ENCODE results near the gene CEP89.

Gene CEP89

DNA sequence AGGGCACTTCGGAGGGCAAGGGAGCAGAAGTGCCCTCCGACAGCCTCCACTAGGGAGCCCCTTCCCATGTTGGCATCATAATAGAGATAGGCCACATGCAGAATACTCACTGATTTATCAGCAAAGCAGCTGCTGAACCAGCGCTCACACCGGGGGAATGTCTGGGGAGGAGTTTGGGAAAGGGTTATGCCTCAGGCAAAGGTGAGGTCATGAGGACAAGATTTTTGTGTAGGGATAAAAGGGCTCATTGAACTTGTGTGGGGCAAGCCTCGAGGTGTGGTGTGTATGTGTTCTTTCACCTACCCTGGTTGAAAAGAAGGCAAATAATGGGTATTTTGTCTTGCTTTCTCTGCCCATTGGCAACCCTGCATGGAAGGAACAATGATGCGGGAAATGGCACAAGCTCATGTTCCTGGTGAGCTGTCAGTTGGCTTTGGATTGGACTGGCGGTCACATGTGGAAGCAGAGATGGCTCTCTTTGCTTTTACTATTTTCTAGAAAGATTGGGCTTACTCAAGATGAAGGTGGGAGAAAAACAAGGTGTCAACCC lies 63.0 kb downstream of the CEP89 start:
- Histone ChIP-seq H3K9me3 (ENCODE audit: control insufficient read depth in 2 of 2, low read length in 2 of 2) (no peaks in the 10 kb centered on the region), H3K4me3 (ENCODE audit: low read length in 2 of 2) (no peak overlapping the region), H3K9ac (ENCODE audit: low read depth in 1 of 2, low read length in 2 of 2) (no peak overlapping the region), H3K27ac (ENCODE audit: low read depth in 2 of 2, low read length in 2 of 2) (no peak overlapping the region), H3K27me3 (ENCODE audit: control insufficient read depth in 2 of 2, insufficient read depth in 2 of 2, low read length in 2 of 2) (no peaks in the 10 kb centered on the region), H3K4me1 (ENCODE audit: control insufficient read depth in 2 of 2, insufficient read depth in 2 of 2, low read length in 2 of 2) (no peaks in the 10 kb centered on the region), H3K36me3 (ENCODE audit: control insufficient read depth in 2 of 2, insufficient read depth in 2 of 2, low read length in 2 of 2) (peaks cover 0 to 12% of the 10 kb centered on the region in 2 donors)

DNA sequence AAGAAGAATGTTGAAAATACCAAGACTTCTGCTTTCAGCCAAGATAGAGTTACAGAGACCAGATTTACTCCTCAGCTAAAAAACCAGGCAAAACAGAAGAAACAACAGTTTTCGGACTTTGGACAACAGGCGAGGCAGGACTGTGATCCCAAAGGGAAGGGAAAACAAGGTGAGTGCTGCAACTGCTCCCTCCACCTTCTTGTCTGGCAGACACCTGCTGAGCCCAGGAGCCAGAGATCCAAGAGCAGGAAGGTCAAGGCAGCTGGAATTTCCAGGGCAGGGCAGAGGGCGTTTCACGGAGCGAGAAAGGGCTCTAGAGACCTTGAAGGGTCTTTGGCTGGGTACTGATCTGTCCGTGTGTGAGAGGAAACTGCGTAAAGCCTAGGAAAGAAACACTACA lies 69.3 kb downstream of the CEP89 start:
- H3K9ac ChIP-seq (ENCODE audit: low read depth in 1 of 2, low read length in 2 of 2): peak overlapping the region in 1 of 2 donors; percentile 53
- H3K36me3 ChIP-seq (ENCODE audit: control insufficient read depth in 2 of 2, insufficient read depth in 2 of 2, low read length in 2 of 2): peaks cover 0 to 5% of the 10 kb centered on the region in 2 donors
- H3K27ac ChIP-seq (ENCODE audit: low read depth in 2 of 2, low read length in 2 of 2): peak overlapping the region; percentile 45 to 53
- H3K4me1 ChIP-seq (ENCODE audit: control insufficient read depth in 2 of 2, insufficient read depth in 2 of 2, low read length in 2 of 2): peaks cover 6 to 7% of the 10 kb centered on the region in 2 donors
- no peaks in the 10 kb centered on the region for H3K27me3 ChIP-seq (ENCODE audit: control insufficient read depth in 2 of 2, insufficient read depth in 2 of 2, low read length in 2 of 2)
- H3K4me3 ChIP-seq (ENCODE audit: low read length in 2 of 2): peak overlapping the region; percentile 29 to 35
- no peaks in the 10 kb centered on the region for H3K9me3 ChIP-seq (ENCODE audit: control insufficient read depth in 2 of 2, low read length in 2 of 2)

DNA sequence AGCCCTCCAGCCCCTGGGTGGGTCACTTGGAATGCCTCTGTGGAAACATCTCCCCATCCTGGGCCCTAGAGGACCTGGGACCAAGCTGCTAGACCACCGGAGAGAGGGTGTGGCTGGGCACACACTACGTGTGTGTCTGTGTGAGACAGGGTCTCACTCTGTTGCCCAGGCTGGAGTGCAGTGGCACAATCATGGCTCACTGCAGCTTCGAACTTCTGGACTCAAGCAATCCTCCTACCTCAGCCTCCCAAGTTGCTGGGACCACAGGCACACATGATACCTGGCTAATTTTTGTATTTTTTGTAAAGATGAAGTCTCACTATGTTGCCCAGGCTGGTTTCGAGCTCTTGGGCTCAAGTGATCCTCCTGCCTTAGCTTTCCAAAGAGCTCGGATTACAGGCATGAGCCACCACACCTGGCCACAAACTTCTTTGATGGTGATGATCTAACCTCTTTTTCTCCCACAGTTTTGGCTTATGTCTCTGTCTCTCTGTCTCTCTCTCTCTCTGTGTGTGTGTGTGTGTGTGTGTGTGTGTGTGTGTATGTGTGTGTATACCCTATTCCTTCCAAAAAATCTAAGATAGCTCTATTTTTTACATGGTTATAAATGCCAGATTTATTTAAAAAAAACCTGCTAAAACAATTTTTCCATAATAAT lies 70.1 kb downstream of the CEP89 start:
- no peak overlapping the region for H3K4me3 ChIP-seq (ENCODE audit: low read length in 2 of 2)
- no peak overlapping the region for H3K27ac ChIP-seq (ENCODE audit: low read depth in 2 of 2, low read length in 2 of 2)
- no peaks in the 10 kb centered on the region for H3K27me3 ChIP-seq (ENCODE audit: control insufficient read depth in 2 of 2, insufficient read depth in 2 of 2, low read length in 2 of 2)
- H3K9ac ChIP-seq (ENCODE audit: low read depth in 1 of 2, low read length in 2 of 2): no peak overlapping the region
- H3K4me1 ChIP-seq (ENCODE audit: control insufficient read depth in 2 of 2, insufficient read depth in 2 of 2, low read length in 2 of 2): peaks cover 6 to 7% of the 10 kb centered on the region in 2 donors
- H3K36me3 ChIP-seq (ENCODE audit: control insufficient read depth in 2 of 2, insufficient read depth in 2 of 2, low read length in 2 of 2): no peaks in the 10 kb centered on the region
- no peaks in the 10 kb centered on the region for H3K9me3 ChIP-seq (ENCODE audit: control insufficient read depth in 2 of 2, low read length in 2 of 2)

DNA sequence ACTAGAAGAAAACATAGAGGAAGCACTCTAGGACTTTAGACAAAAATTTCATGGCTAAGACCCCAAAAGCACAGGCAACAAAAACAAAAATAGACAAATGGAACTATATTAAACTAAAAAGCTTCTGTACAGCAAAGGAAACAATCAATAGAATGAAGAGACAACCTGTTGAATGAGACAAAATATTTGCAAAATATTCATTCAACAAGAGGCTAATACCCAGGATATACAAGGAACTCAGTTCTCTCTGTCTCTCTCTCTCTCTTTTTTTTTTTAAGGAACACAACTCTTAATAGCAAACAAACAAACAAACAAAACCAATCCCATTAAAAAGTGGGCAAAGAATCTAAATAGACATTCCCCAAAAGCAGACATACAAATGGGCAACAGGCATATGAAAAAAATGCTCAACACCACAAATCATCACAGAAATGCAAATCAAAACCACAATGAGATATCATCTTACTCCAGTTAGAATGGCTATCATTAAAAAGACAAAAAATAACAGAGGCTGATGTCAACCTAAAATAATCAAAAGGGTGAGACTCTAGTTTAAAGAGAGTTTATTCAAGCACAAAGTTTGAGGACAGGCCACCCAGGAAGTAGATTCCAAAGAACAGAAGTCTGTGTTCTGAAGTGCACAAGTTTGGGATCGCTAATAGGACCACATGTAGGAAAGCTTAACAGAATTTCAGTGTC lies 75.1 kb downstream of the CEP89 start:
- no peaks in the 10 kb centered on the region for H3K27me3 ChIP-seq (ENCODE audit: control insufficient read depth in 2 of 2, insufficient read depth in 2 of 2, low read length in 2 of 2)
- H3K9ac ChIP-seq (ENCODE audit: low read depth in 1 of 2, low read length in 2 of 2): no peak overlapping the region
- no peak overlapping the region for H3K27ac ChIP-seq (ENCODE audit: low read depth in 2 of 2, low read length in 2 of 2)
- H3K9me3 ChIP-seq (ENCODE audit: control insufficient read depth in 2 of 2, low read length in 2 of 2): peaks cover 0 to 3% of the 10 kb centered on the region in 2 donors
- H3K4me1 ChIP-seq (ENCODE audit: control insufficient read depth in 2 of 2, insufficient read depth in 2 of 2, low read length in 2 of 2): no peaks in the 10 kb centered on the region
- H3K36me3 ChIP-seq (ENCODE audit: control insufficient read depth in 2 of 2, insufficient read depth in 2 of 2, low read length in 2 of 2): peaks cover 0 to 7% of the 10 kb centered on the region in 2 donors
- no peak overlapping the region for H3K4me3 ChIP-seq (ENCODE audit: low read length in 2 of 2)

DNA sequence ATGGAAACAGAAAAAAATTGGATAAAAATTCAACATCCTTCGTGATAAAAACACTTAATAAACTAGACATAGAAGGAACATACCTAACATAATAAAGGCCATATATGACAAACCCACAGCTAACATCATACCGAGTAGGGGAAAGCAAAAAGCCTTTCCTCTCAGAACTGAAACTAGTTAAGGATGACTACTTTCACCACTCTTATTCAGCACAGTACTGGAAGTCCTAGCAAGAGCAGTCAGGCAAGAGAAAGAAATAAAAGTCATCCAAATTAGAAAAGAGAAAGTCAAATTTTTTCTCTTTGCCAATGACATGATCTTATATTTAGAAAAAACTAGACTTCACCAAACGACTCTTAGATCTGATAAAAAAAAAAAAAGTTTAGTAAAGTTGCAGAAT lies 76.4 kb downstream of the CEP89 start:
- H3K4me3 ChIP-seq (ENCODE audit: low read length in 2 of 2): no peak overlapping the region
- H3K9ac ChIP-seq (ENCODE audit: low read depth in 1 of 2, low read length in 2 of 2): no peak overlapping the region
- no peaks in the 10 kb centered on the region for H3K27me3 ChIP-seq (ENCODE audit: control insufficient read depth in 2 of 2, insufficient read depth in 2 of 2, low read length in 2 of 2)
- H3K36me3 ChIP-seq (ENCODE audit: control insufficient read depth in 2 of 2, insufficient read depth in 2 of 2, low read length in 2 of 2): peaks cover 0 to 11% of the 10 kb centered on the region in 2 donors
- H3K27ac ChIP-seq (ENCODE audit: low read depth in 2 of 2, low read length in 2 of 2): no peak overlapping the region
- H3K4me1 ChIP-seq (ENCODE audit: control insufficient read depth in 2 of 2, insufficient read depth in 2 of 2, low read length in 2 of 2): no peaks in the 10 kb centered on the region
- peaks cover 0 to 3% of the 10 kb centered on the region in 2 donors for H3K9me3 ChIP-seq (ENCODE audit: control insufficient read depth in 2 of 2, low read length in 2 of 2)

DNA sequence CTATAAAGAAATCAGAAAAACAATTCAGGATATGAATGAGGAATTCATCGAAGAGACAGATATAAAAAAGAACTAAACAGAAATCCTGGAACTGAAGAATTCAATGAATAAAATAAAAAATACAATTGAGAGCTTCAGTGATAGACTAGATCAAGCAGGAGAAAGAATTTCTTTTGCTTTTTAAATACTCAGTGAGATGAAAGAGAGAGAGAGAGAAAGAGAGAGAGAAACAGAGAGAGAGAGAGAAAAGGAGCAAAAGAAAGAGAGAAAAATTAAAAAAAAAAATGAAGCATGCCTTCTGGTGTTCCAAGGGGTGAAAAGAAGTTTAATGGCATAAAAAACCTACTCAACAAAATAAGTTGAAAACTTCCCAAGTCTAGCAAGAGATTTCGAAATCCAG lies 80.1 kb downstream of the CEP89 start:
- H3K36me3 ChIP-seq (ENCODE audit: control insufficient read depth in 2 of 2, insufficient read depth in 2 of 2, low read length in 2 of 2): peaks cover 0 to 11% of the 10 kb centered on the region in 2 donors
- no peak overlapping the region for H3K9ac ChIP-seq (ENCODE audit: low read depth in 1 of 2, low read length in 2 of 2)
- no peak overlapping the region for H3K27ac ChIP-seq (ENCODE audit: low read depth in 2 of 2, low read length in 2 of 2)
- H3K9me3 ChIP-seq (ENCODE audit: control insufficient read depth in 2 of 2, low read length in 2 of 2): peaks cover 0 to 3% of the 10 kb centered on the region in 2 donors
- H3K27me3 ChIP-seq (ENCODE audit: control insufficient read depth in 2 of 2, insufficient read depth in 2 of 2, low read length in 2 of 2): no peaks in the 10 kb centered on the region
- no peaks in the 10 kb centered on the region for H3K4me1 ChIP-seq (ENCODE audit: control insufficient read depth in 2 of 2, insufficient read depth in 2 of 2, low read length in 2 of 2)
- no peak overlapping the region for H3K4me3 ChIP-seq (ENCODE audit: low read length in 2 of 2)

DNA sequence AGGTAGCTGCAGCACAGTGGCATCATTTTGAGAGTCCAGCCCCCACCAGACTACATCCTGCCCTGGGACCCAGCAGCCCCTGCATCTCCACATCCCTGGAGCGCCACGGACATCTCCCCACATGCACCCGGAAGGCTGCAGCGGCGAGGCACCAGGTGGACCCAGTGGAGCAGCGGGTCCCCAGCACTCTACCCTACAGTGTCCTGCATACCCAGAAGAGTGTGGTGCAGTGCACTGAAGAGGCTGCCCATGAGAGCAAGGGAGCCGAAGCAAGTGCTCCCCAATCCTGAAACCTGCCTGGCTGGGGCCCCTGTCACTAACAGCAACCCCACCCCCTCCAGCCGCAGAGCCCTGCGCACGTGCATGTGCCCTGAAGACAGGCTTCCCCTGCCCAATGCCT lies 80.9 kb downstream of the CEP89 start:
- H3K4me1 ChIP-seq (ENCODE audit: control insufficient read depth in 2 of 2, insufficient read depth in 2 of 2, low read length in 2 of 2): no peaks in the 10 kb centered on the region
- H3K36me3 ChIP-seq (ENCODE audit: control insufficient read depth in 2 of 2, insufficient read depth in 2 of 2, low read length in 2 of 2): peaks cover 3 to 11% of the 10 kb centered on the region in 2 donors
- no peaks in the 10 kb centered on the region for H3K27me3 ChIP-seq (ENCODE audit: control insufficient read depth in 2 of 2, insufficient read depth in 2 of 2, low read length in 2 of 2)
- H3K9ac ChIP-seq (ENCODE audit: low read depth in 1 of 2, low read length in 2 of 2): no peak overlapping the region
- no peak overlapping the region for H3K4me3 ChIP-seq (ENCODE audit: low read length in 2 of 2)
- H3K9me3 ChIP-seq (ENCODE audit: control insufficient read depth in 2 of 2, low read length in 2 of 2): peaks cover 0 to 3% of the 10 kb centered on the region in 2 donors
- no peak overlapping the region for H3K27ac ChIP-seq (ENCODE audit: low read depth in 2 of 2, low read length in 2 of 2)

DNA sequence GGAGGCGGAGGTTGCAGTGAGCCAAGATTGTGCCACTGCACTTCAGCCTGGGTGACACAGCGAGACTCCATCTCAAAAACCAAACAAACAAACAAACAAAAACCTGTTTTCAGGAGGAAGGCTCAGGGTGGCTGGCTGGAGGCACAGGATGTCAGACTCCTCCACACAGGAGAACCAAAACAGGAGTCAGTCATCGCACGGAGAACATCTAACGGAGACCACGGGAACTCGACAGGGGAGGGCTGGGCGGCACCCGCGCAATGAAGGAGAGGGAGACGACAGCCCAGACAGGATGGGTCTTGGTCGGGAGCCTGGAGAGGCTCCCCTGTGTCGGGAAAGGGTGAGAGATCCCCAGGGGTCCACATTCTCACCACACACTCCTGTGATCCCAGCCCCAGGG lies 81.4 kb downstream of the CEP89 start:
- H3K36me3 ChIP-seq (ENCODE audit: control insufficient read depth in 2 of 2, insufficient read depth in 2 of 2, low read length in 2 of 2): peaks cover 3 to 11% of the 10 kb centered on the region in 2 donors
- no peak overlapping the region for H3K4me3 ChIP-seq (ENCODE audit: low read length in 2 of 2)
- no peaks in the 10 kb centered on the region for H3K27me3 ChIP-seq (ENCODE audit: control insufficient read depth in 2 of 2, insufficient read depth in 2 of 2, low read length in 2 of 2)
- no peaks in the 10 kb centered on the region for H3K4me1 ChIP-seq (ENCODE audit: control insufficient read depth in 2 of 2, insufficient read depth in 2 of 2, low read length in 2 of 2)
- H3K9ac ChIP-seq (ENCODE audit: low read depth in 1 of 2, low read length in 2 of 2): no peak overlapping the region
- no peak overlapping the region for H3K27ac ChIP-seq (ENCODE audit: low read depth in 2 of 2, low read length in 2 of 2)
- peaks cover 0 to 3% of the 10 kb centered on the region in 2 donors for H3K9me3 ChIP-seq (ENCODE audit: control insufficient read depth in 2 of 2, low read length in 2 of 2)

DNA sequence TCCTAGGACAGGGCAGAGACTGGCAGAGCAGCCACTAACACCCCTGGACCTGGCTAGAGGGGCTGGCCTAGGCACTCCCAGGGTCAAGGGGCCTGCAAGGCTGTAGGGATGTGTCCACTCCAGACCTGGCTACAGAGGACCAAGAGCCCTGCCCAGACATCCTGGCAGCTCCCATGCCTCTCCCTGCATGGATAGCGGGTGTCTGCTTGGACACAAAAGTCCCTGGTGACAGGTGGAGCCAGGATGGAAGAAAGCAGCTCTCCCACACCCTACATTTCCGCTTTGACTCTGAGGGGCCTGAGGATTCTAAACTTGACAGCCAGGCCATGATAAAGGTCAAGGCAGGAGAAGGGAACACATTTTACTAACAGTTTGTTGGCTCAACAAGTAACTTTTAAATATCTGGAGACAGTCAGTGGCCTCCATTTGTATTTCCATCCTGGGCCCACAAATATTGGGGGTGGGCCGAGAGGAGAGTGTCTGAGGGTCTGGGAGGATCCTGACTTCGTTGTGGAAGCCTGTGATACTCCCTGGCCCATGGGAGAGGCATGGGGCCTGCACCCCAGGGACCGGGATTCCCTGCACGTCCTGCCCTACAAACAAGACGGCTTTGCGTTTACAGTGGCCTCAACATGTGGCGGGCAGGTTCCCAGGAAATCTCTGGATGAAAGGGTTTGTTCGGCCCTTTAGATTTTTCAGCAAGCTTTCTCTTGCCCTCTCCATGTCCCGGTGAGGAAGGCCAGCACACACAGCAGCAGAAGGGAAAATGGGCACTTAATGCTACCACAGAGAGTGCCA lies 82.4 kb downstream of the CEP89 start:
- Histone ChIP-seq H3K27me3 (ENCODE audit: control insufficient read depth in 2 of 2, insufficient read depth in 2 of 2, low read length in 2 of 2) (no peaks in the 10 kb centered on the region), H3K27ac (ENCODE audit: low read depth in 2 of 2, low read length in 2 of 2) (no peak overlapping the region), H3K4me1 (ENCODE audit: control insufficient read depth in 2 of 2, insufficient read depth in 2 of 2, low read length in 2 of 2) (no peaks in the 10 kb centered on the region), H3K9ac (ENCODE audit: low read depth in 1 of 2, low read length in 2 of 2) (no peak overlapping the region), H3K9me3 (ENCODE audit: control insufficient read depth in 2 of 2, low read length in 2 of 2) (peaks cover 0 to 3% of the 10 kb centered on the region in 2 donors), H3K36me3 (ENCODE audit: control insufficient read depth in 2 of 2, insufficient read depth in 2 of 2, low read length in 2 of 2) (peaks cover 3 to 10% of the 10 kb centered on the region in 2 donors), H3K4me3 (ENCODE audit: low read length in 2 of 2) (no peak overlapping the region)

Measured in mucosa of rectum (tissue), 2 donors.